H1 (cell line): Measurements from ENCODE around the gene MITF. TPM values are rescaled to one million over a fixed set of nuclear protein-coding genes. Genes with fewer than 3 reads are reported as not detected.

Experiments used
- CHD2 ChIP-seq: IDR thresholded peaks from 2 replicates; pipeline ENCODE4 v1.6.1; 2012; ENCODE audit warnings: low read length, improper control_type of control experiment
- CREB1 ChIP-seq: IDR thresholded peaks from 2 replicates; pipeline ENCODE4 v1.6.1; 2012; ENCODE audit warnings: inconsistent platforms
- KDM5A ChIP-seq: fragments of 200-600 bp; IDR thresholded peaks from 2 replicates; pipeline ENCODE4 v1.7.1; 2012; ENCODE audit warnings: mild to moderate bottlenecking, low read length, inconsistent platforms, mixed read lengths
- PHF8 ChIP-seq: fragments of 200-600 bp; sonication (generic); conservative IDR thresholded peaks from 2 replicates; pipeline ENCODE4 v1.7.1; 2012; ENCODE audit warnings: low read depth, mild to moderate bottlenecking, inconsistent platforms, low read length, moderate library complexity
- RXRA ChIP-seq: IDR thresholded peaks from 2 replicates; pipeline ENCODE4 v1.6.1; 2011; ENCODE audit warnings: low read depth, mild to moderate bottlenecking, low read length, moderate library complexity; ENCODE audit not compliant: insufficient read depth
- SIN3A ChIP-seq, 2 experiments: IDR thresholded peaks in 1 of 2; conservative IDR thresholded peaks in 1 of 2; 2 replicates each; pipeline ENCODE4 v1.6.1; 2011 to 2012; ENCODE audit warnings: low read length in 2 of 2, improper control_type of control experiment in 1 of 2, low read depth in 1 of 2, mild to moderate bottlenecking in 1 of 2
- YY1 ChIP-seq: IDR thresholded peaks from 2 replicates; pipeline ENCODE4 v1.6.1; 2011; ENCODE audit warnings: low read depth, mild to moderate bottlenecking, low read length
- polyA plus RNA-seq, 7 experiments: library from polyadenylated mRNA; depleted of rRNA in 3 of 7; stranded (reverse) in 5 of 7; unstranded in 2 of 7; fragments of >200 nt in 5 of 7; fragments of 200-250 nt in 2 of 7; gene quantifications; 1 replicate in 5 of 7; 2 replicates in 1 of 7; 4 replicates in 1 of 7; pipeline versions ENCODE4 v1.2.1 to v1.2.3, GENCODE V29; 2011 to 2013; ENCODE audit warnings: missing spikeins in 2 of 7, mixed read lengths in 2 of 7
- total RNA-seq: library from RNA; stranded (reverse); fragmentation: NEBNext Ultra II Directional; extraction: Animal tissue kit (Norgen Biotek cat#: 25700); gene quantifications from 2 replicates; pipeline ENCODE4 v1.2.1, GENCODE V29; 2021
- TF ChIP-seq, protein P1 (sequence below): IDR thresholded peaks from 2 replicates; pipeline ENCODE4 v1.6.1; 2011; ENCODE audit warnings: low read length, improper control_type of control experiment

Gene MITF
- total and polyA plus RNA-seq, 2 of the 8 experiments (the other 6 are each of a cell fraction or from before 2014, with no cell fraction given): 0.53 to 1.4 TPM

DNA sequence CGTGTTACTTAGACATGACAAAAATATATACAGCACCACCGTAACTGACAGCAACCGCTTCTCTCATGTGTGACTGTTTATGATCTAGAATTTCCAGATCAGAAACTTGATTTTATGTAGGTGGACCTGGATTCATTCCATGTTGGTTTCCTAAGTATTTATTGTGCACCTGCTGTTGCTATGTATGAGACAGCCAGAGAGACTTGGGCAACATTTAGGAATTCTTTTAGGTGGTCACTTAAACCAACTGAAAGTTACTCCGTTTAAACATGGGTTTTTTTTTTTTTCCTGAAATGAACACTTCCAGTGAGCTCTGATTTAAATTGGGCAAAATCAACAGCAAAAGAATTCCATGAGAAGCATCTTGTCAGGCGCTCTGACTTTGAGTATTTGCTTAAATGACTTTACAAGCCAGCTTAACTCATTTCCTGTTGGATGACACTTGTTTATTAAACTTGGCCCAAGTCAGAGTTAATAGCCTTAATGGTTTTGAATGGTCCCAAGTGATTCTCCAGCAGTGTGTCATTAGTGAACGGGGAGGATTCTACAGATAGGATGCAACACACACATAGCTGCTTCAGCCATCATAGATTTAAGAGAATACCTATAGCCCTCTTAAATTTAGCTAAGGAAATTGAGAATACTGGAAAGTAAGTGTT lies 31.8 kb downstream of the MITF start (continued):
- no peak for TF ChIP-seq PHF8
- TF ChIP-seq, protein P1, sequence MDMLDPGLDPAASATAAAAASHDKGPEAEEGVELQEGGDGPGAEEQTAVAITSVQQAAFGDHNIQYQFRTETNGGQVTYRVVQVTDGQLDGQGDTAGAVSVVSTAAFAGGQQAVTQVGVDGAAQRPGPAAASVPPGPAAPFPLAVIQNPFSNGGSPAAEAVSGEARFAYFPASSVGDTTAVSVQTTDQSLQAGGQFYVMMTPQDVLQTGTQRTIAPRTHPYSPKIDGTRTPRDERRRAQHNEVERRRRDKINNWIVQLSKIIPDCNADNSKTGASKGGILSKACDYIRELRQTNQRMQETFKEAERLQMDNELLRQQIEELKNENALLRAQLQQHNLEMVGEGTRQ: no peak
- TF ChIP-seq RXRA: no peak
- TF ChIP-seq KDM5A: no peak
- TF ChIP-seq SIN3A (conservative IDR thresholded peaks at IDR 0.05 in 1 of 2, IDR thresholded peaks at IDR 0.05 in 1 of 2; ENCODE audit: low read depth in 1 of 2, low read length in 2 of 2): no peak
- no peak for TF ChIP-seq CHD2
- no peak for TF ChIP-seq YY1
- no peak for TF ChIP-seq CREB1
- TF ChIP-seq, all 59 proteins: peak for 0
